Measurements from ENCODE around the gene C19orf67. TPM values are rescaled to one million over a fixed set of nuclear protein-coding genes. Genes with fewer than 3 reads are reported as not detected.

Gene C19orf67
- total RNA-seq, 1 experiment from 2014 or later, result not detected

DNA sequence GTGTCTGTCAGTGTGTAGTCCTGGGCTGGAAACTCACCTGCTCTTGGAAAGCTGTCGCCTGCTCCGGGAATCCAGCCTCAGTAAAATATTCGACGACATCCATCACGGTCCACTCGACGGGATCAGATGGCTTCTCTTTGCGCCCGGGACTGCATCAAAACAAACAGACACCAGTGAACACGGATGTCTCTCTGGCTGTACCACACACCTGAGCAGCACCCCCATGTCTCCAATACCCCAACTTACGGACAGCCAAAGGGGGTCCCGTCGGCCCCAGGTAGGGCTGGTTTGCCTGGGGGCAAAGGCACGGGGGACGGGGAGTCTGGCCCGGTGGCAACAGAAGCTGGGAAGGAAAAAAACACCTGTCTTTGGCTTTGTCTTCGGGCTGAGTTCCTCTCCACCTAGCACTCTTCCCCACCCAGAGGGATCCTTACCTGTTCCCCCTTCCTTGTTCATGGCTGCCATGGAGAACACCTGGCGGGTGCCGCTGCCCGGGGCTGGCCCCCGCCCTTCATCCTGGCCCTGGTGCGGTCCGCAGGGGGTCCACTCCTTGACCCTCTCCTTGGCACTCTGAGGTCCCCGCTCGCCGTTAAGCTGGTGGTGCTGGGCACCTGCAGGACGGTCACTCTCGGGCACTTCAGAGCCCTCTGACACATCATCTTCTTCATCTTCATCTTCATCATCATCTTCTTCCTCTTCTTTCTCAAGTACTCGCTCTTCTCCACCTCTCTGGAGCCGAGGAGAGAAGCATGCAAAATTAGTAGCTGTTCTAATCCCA, 3.2 kb upstream of the C19orf67 start:
- DNase-seq (ENCODE audit: low read depth in 1 of 2, low spot score in 2 of 2), result no peak
- Histone ChIP-seq H3K27me3 (replicated peaks) (no peaks in the 10 kb centered on the region), H3K4me3 (peak overlapping the region; percentile 63), H3K36me3 (peaks cover 22% of the 10 kb centered on the region), H3K9me3 (replicated peaks) (peaks cover 8% of the 10 kb centered on the region; the same call in 1 of the 2 replicates), H3K4me1 (replicated peaks) (peaks cover 13% of the 10 kb centered on the region), H3K27ac (no peak overlapping the region)

DNA sequence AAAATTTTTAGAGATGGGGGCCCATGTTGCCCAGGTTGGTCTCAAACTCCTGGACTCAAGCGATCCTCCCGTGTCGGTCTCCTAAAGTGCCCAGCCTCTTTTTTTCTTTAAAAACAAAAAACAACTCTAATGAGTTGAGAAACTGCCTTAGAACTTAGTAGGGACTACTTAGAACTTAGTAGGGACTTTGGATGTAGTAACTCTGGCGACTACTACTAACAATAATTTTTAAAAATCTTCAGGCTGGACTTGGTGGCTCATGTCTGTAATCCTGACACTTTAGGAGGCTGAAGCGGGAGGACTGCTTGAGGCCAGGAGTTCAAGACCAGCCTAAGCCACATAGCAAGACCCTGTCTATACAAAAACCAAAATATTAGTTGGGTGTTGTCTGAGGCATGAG, 515 bp upstream of the C19orf67 start:
- Histone ChIP-seq H3K4me1 (replicated peaks) (peaks cover 18% of the 10 kb centered on the region), H3K36me3 (peaks cover 20% of the 10 kb centered on the region), H3K27me3 (replicated peaks) (no peaks in the 10 kb centered on the region), H3K4me3 (no peak overlapping the region), H3K27ac (no peak overlapping the region), H3K9me3 (replicated peaks) (no peaks in the 10 kb centered on the region)
- no peak for DNase-seq (ENCODE audit: low read depth in 1 of 2, low spot score in 2 of 2)

DNA sequence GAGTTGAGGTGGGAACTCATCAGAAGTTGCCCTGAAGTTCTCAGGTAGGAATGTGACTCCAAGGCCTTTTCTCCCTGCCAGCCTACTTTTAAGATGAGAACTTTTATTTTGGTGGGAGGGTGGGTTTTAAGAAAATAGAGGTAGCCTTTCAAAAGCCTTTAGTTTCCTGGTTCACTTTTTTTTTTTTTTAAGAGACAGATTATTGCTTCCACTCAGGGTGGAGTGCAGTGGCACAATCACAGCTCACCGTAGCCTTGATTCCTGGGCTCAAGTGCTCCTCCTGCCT, 3.0 kb downstream of the C19orf67 start:
- H3K4me3 ChIP-seq, result no peak overlapping the region
- H3K27ac ChIP-seq, result no peak overlapping the region
- no peak for DNase-seq (ENCODE audit: low read depth in 1 of 2, low spot score in 2 of 2)

DNA sequence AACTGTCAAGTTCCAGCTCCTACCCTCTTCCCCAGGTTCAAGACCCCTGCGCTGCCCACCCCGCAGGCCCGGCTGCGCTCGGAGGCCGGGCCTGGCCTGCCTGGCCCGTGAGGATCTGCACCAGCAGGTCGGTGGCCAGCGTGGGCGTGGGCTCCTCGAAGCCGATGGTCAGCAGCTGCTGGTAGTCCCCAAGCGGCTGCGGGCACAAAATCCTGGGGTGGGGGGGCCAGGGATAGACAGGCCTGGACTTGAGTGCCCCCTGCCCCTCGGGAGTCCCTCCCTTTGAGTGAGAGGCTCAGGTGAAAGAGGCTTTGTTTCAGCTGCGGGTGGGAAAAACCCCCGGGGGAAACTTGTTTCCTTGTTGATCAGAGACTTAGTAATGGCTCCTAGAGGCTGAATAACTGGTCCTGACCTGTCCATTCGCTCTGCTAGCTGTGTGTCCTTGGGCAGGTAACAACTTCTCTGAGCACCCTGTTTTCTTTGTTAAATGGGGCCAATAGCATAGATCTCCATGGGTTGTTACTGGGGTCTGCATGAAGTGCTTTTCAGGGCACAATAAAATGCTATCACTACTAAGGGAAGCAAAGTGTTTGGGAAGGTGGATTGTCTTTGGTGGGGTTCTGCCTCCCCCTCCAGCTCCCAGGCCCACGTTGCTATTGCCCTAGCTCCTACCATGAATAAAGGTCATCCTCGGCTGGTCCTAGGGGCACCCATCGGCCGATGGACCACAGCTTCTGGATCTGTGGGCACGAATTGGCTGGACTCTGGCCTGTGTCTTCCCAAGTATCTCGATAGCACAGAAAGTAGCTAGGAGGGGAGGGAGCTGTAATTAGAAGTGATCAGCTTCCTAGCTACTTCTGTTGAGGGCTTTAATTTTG, 3.5 kb downstream of the C19orf67 start:
- H3K27me3 ChIP-seq (replicated peaks), result no peaks in the 10 kb centered on the region
- no peaks in the 10 kb centered on the region for H3K9me3 ChIP-seq (replicated peaks)
- H3K4me1 ChIP-seq (replicated peaks), result peaks cover 13% of the 10 kb centered on the region
- DNase-seq (ENCODE audit: low read depth in 1 of 2, low spot score in 2 of 2), result no peak
- peak overlapping the region; percentile 49 for H3K4me3 ChIP-seq
- H3K27ac ChIP-seq, result peak overlapping the region; percentile 34
- 0 out of 2 replicates have a peak, but pooled peaks cover 3% of the 10 kb centered on the region for H3K36me3 ChIP-seq

More for the DNA sequence above, 3.0 kb downstream of the C19orf67 start:
- no peaks in the 10 kb centered on the region for H3K27me3 ChIP-seq (replicated peaks)
- H3K36me3 ChIP-seq, result peaks cover 3% of the 10 kb centered on the region; the same call in 1 of the 2 replicates
- peaks cover 13% of the 10 kb centered on the region for H3K4me1 ChIP-seq (replicated peaks)
- H3K9me3 ChIP-seq (replicated peaks), result no peaks in the 10 kb centered on the region

DNA sequence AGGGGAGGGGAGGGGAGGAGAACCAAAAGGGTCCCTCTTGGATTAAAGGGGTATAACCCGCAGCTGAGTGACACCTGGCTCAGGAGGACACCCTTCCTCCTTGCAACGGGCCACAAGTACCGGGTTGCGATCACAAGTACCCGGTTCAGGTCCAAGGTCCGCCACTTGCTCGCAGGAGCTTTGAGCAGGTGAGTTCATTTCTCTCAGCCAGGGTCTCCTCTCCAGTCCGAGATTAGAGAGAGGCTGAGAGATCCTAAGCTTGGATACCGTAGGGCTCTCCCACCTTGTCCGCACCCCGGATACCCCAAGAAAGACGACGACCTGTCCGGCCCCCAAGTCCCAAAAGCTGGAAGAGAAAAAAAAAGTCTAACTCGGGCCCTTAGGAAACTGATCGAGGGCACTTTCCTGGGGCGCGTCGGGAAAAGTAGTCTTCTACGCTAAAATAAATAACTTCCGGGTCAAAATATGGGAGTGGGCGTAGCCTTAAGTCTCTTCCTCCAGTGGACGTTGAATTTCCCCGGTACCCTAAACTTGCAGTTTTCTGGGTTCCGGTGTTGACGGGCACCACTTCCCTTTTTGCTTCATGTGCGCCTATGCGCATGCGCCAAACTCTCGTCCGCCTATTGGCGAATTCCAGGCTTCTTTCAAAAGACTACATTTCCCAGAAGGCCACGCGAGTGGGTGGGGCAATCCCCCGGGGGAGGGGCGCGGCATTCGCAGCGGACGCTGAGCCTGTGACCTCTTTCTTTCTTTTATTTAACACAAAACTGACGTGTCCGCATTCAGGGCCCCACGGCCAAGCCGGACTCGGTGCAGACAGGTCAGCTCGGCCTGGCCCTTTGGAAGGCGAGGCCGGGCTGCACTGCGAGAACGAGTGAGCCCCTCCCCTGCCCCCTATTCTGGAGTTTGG, 4.4 kb downstream of the C19orf67 start:
- Histone ChIP-seq H3K4me1 (replicated peaks) (peaks cover 13% of the 10 kb centered on the region), H3K27me3 (replicated peaks) (no peaks in the 10 kb centered on the region), H3K4me3 (peak overlapping the region; percentile 49), H3K27ac (peak overlapping the region; percentile 36), H3K9me3 (replicated peaks) (no peaks in the 10 kb centered on the region), H3K36me3 (no peaks in the 10 kb centered on the region)
- peak; percentile 97 to 99 for DNase-seq (ENCODE audit: low read depth in 1 of 2, low spot score in 2 of 2)

DNA sequence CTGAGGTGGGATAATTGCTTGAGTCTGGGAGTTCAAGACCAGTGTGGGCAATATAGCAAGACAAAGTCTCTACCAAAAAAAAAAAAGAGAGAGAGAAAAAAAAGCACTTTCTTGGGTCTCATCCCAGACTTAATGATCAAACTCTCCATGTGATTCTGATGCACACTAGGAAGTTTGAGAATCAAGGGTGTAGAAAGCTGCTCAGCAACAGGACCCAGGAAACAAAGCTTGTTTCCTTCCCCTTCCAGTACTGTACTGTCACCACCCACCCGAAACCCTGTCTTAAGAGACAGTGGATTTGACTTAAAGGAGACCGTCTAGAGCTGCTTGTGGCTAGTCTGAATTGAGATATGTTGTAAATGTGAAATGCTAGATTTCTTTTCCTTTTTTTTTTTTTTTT, 7.2 kb downstream of the C19orf67 start:
- DNase-seq (ENCODE audit: low read depth in 1 of 2, low spot score in 2 of 2), result no peak
- Histone ChIP-seq H3K27me3 (replicated peaks) (peaks cover 6% of the 10 kb centered on the region; the same call in 1 of the 2 replicates), H3K4me3 (no peak overlapping the region), H3K4me1 (replicated peaks) (peaks cover 33% of the 10 kb centered on the region), H3K36me3 (no peaks in the 10 kb centered on the region), H3K27ac (no peak overlapping the region), H3K9me3 (replicated peaks) (0 out of 2 replicates have a peak, but pooled peaks cover 2% of the 10 kb centered on the region)

DNA sequence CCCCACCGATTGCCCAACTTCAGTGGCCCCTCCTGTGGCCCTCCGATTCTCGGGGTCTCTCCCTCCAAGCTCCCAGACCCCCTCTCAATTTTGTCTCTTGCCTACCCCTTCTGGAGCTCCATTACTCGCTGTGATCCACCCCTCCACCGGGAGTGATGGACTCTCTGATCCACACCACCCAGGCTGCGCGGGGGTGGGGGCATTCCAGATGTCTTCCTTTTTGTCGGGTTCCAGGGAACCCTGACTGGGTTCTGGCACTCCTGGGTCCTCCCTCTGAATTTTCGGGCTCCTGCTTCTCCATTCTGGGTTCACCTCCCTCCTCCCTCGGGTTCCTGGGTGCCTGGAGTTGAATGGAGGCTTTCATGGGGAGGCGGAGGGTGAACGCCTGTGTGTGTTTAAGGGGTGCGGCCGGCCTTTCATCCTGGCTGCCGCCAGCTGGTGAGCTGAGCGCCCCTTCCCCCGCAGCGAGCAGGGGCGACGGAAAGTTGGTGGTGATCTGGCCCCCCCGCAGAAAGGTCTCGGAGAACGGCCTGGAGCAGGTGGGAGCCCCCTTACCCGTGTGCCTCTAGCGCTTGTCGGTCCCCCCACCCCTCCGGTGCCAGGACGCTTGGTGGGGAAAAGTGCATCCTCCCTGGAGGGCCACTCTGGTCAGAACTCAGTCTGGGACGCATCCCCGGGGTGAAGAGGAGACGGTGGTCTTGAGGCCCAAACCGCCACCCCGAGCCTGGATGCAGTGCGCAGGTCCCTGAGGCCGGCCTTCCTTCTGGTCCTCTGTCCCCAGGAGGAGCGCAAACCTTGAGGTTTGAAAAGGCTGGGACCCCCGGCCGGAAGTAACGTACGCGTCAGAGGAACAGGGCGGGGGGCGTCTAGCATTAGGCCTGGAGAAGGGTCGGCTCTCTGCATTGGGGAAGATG, 11.4 kb downstream of the C19orf67 start:
- H3K4me1 ChIP-seq (replicated peaks), result peaks cover 36% of the 10 kb centered on the region
- peak in 1 of 2 experiments; percentile 53 for DNase-seq (ENCODE audit: low read depth in 1 of 2, low spot score in 2 of 2)
- H3K36me3 ChIP-seq, result no peaks in the 10 kb centered on the region
- H3K9me3 ChIP-seq (replicated peaks), result peaks cover 11% of the 10 kb centered on the region
- H3K27ac ChIP-seq, result no peak overlapping the region
- H3K4me3 ChIP-seq, result peak overlapping the region; percentile 52
- H3K27me3 ChIP-seq (replicated peaks), result peaks cover 25% of the 10 kb centered on the region

DNA sequence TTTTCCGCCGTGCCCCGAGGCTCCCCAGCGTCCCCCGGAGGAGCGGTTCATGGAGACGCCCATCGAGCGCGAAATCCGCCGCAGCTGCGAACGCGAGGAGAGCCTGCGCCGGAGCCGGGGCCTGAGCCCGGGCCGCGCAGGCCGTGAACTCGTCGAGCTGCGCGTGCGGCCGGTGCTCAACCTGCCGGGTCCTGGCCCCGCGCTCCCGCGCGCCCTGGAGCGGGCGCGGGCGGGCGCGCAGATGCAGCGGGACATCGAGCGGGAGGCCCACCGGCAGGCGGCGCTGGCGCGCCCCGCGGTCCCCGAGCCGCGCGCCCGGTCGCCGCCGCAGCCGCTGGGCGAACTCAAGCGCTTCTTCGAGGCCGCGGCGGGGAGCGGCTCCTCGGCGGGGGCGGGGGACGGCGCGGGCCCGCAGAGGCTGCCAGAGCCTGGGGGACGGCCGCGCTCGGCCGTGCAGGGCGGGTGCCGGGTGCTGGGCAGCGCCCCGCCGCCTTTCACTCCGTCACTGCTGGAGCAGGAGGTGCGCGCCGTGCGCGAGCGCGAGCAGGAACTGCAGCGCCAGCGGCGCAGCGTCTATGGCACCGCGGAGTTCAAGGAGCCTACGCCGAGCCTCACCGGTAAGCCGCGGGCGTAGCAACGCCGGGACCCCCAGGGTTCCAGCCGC, 12.2 kb downstream of the C19orf67 start:
- H3K9me3 ChIP-seq (replicated peaks), result peaks cover 11% of the 10 kb centered on the region
- H3K4me3 ChIP-seq, result peak overlapping the region; percentile 52
- H3K4me1 ChIP-seq (replicated peaks), result peaks cover 36% of the 10 kb centered on the region
- H3K27me3 ChIP-seq (replicated peaks), result peaks cover 25% of the 10 kb centered on the region
- no peak overlapping the region for H3K27ac ChIP-seq
- peak; percentile 52 to 75 for DNase-seq (ENCODE audit: low read depth in 1 of 2, low spot score in 2 of 2)
- H3K36me3 ChIP-seq, result no peaks in the 10 kb centered on the region

DNA sequence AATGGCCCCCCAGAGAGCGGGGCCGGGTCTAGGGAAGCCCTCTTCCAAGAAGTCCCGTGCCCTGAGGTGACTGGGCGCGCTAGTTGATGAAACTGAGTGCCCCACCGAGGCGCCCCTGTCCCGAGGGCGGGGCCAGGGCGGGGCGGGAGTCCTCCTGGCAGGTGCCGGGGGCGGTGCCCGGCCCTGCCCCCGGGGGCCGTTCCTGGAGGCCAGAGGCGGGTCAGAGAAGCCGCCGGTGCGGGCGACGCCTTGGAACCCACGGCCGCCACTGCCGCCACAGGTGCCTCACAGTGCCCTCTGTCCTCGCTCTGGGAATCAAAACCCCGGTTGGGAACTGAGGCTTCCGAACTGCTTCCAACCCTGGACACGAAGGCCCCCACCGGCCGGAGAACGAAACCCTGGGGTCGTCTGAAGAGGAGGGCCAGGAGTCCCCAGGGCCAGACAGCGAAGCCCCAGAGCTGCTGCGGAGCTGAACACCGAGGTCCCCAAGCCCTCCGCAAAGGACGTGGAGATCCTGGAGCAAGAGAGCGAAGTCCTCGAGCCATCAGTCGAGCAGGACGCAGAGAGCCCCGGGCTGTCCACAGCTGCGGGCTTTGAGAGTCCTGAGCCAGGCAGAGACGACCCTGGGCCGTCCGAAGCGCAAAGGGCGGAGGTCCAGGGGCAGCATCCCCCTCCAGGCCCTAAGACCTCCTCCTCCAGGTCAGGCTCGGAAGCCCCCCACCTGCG, 12.9 kb downstream of the C19orf67 start, which contains the start of gene MISP3:
TSS of gene MISP3 (plus strand) at position 252 of the 726 bp plus-strand sequence. CDS start 524 bp downstream, outside the sequence.
- peaks cover 11% of the 10 kb centered on the region for H3K9me3 ChIP-seq (replicated peaks)
- no peak within 1 kb of the TSS for H3K27ac ChIP-seq
- peaks cover 25% of the 10 kb centered on the region for H3K27me3 ChIP-seq (replicated peaks)
- no peaks in the 10 kb centered on the region for H3K36me3 ChIP-seq
- peaks cover 36% of the 10 kb centered on the region for H3K4me1 ChIP-seq (replicated peaks)
- no peak for DNase-seq (ENCODE audit: low read depth in 1 of 2, low spot score in 2 of 2)
- H3K4me3 ChIP-seq, result peak within 1 kb of the TSS; percentile 52

DNA sequence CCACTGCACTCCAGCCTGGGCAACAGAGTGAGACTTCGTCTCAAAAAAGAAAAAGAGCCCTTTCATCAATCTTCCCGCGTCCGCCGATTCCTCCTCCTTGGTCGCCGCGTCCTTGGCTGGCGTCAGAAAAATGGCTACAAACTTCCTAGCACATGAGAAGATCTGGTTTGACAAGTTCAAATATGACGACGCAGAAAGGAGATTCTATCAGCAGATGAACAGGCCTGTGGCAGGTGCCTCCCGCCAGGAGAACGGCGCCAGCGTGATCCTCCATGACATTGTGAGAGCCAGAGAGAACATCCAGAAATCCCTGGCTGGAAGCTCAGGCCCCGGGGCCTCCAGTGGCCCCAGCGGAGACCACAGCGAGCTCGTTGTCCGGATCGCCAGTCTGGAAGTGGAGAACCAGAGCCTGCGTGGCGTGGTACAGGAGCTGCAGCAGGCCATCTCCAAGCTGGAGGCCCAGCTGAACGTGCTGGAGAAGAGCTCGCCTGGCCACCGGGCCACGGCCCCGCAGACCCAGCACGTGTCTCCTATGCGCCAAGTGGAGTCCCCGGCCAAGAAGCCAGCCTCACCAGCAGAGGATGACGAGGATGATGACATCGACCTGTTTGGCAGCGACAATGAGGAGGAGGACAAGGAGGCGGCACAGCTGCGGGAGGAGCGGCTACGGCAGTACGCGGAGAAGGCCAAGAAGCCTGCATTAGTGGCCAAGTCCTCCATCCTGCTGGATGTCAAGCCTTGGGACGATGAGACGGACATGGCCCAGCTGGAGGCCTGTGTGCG, 15.1 kb downstream of the C19orf67 start:
- peaks cover 27% of the 10 kb centered on the region for H3K27me3 ChIP-seq (replicated peaks)
- no peak overlapping the region for H3K27ac ChIP-seq
- peaks cover 11% of the 10 kb centered on the region for H3K9me3 ChIP-seq (replicated peaks)
- no peak overlapping the region for H3K4me3 ChIP-seq
- peaks cover 36% of the 10 kb centered on the region for H3K4me1 ChIP-seq (replicated peaks)
- no peaks in the 10 kb centered on the region for H3K36me3 ChIP-seq
- no peak for DNase-seq (ENCODE audit: low read depth in 1 of 2, low spot score in 2 of 2)

DNA sequence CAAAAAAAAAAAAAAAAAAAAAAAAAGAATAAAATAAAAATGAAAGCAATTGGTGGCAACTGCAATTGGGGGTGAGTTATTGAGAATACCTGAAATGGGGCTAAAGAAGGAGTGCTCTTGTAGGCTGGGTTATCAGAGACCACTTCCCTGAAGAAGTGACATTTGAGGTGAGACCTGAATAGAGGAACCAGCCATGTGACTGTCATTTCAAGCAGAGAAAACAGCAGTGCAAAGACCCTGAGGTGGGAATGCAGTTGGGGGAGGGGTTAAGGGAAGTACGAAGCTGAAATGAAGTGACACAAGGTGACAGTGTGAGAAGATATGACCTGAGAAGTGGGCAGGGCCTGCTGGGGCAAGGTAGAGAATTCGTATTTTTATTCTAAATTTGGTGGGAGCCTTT, 19.4 kb downstream of the C19orf67 start:
- Histone ChIP-seq H3K9me3 (replicated peaks) (no peaks in the 10 kb centered on the region), H3K27ac (no peak overlapping the region), H3K36me3 (no peaks in the 10 kb centered on the region), H3K4me3 (no peak overlapping the region), H3K27me3 (replicated peaks) (peaks cover 5% of the 10 kb centered on the region), H3K4me1 (replicated peaks) (no peaks in the 10 kb centered on the region)
- no peak for DNase-seq (ENCODE audit: low read depth in 1 of 2, low spot score in 2 of 2)

Measured in SJSA1 (cell line).